ENCODE results near the gene EXOC6B. TPM values are rescaled to one million over a fixed set of nuclear protein-coding genes. Genes with fewer than 3 reads are reported as not detected.

The EXOC6B gene
- total RNA-seq, 4 donors from 2014 or later, result 15.7 to 58.4 (median 37.9) TPM

DNA sequence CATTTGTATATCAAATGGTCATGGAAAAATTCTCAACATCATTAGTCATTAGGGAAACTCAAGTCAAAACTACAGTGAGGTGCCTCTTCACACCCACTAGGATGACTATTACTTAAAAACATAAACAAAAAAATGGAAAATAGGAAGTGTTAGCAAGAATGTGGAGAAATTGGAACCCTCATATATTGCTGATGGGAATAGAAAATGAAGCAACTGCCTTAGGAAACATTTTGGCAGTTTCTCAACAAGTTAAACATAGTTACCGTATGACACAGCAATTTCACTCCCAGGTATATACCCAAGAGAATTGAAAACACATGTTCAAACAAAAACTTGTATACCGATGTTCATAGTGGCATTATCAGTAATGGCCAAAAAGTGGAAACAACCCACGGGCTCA lies 660.0 kb downstream of the EXOC6B start:
- no peaks in the 10 kb centered on the region for H3K36me3 ChIP-seq
- in situ Hi-C loops (cut with MboI; ENCODE audit: low pct_ligation_motif_present in 1 of 4, low pct_unique_long_range_greater_than_20kb in 1 of 4, low sequenced_read_pairs in 3 of 4) (loop anchor here in 2 of 4 donors (25.0 kb wide), 2 partner anchors 422 to 628 kb away; no protein-coding TSS in a partner anchor), intact Hi-C loops (cut with DNase I; ENCODE audit: low total_unique reads) (no loop called here)
- TF ChIP-seq EP300 (IDR thresholded peaks at IDR 0.05; ENCODE audit: low read depth) (no peak), POLR2AphosphoS5 (IDR thresholded peaks at IDR 0.05) (no peak), POLR2A (IDR thresholded peaks at IDR 0.05) (no peak), CTCF (IDR thresholded peaks at IDR 0.05) (no peak)
- no peak for DNase-seq
- no peaks in the 10 kb centered on the region for H3K4me1 ChIP-seq
- H3K27ac ChIP-seq, result no peak overlapping the region
- no peak overlapping the region for H3K4me3 ChIP-seq
- H3K27me3 ChIP-seq, result no peaks in the 10 kb centered on the region
- 76 to 96% methylated on average over 3 of the region's 3 CpGs for WGBS, 2 donors (ENCODE audit: low coverage in 1 of 2)
- H3K9me3 ChIP-seq, result no peaks in the 10 kb centered on the region

GRCh38 chr2:72162574-72162973 lies 663.3 kb downstream of the EXOC6B start:
- no peaks in the 10 kb centered on the region for H3K36me3 ChIP-seq

GRCh38 chr2:72159211-72159993 lies 666.4 kb downstream of the EXOC6B start:
- intact Hi-C loops (cut with DNase I; ENCODE audit: low total_unique reads), result loop anchor here (10.0 kb wide), 1 partner anchor 355 kb away; no protein-coding TSS in a partner anchor
- Histone ChIP-seq H3K27me3 (peaks cover 8% of the 10 kb centered on the region), H3K9me3 (no peaks in the 10 kb centered on the region), H3K27ac (no peak overlapping the region), H3K4me1 (no peaks in the 10 kb centered on the region), H3K36me3 (no peaks in the 10 kb centered on the region), H3K4me3 (no peak overlapping the region)
- in situ Hi-C loops (cut with MboI; ENCODE audit: low pct_ligation_motif_present in 1 of 4, low pct_unique_long_range_greater_than_20kb in 1 of 4, low sequenced_read_pairs in 3 of 4), result loop anchor here (10.0 to 25.0 kb wide), 6 partner anchors 235 to 625 kb away; no protein-coding TSS in a partner anchor
- 91% methylated on average over 12 of the region's 12 CpGs; no CpG with 5 or more reads in 1 of the 2 donors for WGBS, 2 donors (ENCODE audit: low coverage in 1 of 2)
- DNase-seq, result no peak
- TF ChIP-seq CTCF (IDR thresholded peaks at IDR 0.05) (no peak), POLR2AphosphoS5 (IDR thresholded peaks at IDR 0.05) (no peak), EP300 (IDR thresholded peaks at IDR 0.05; ENCODE audit: low read depth) (no peak), POLR2A (IDR thresholded peaks at IDR 0.05) (no peak)

More at GRCh38 chr2:72162574-72162973, 663.3 kb downstream of the EXOC6B start:
- no peak for DNase-seq
- Histone ChIP-seq H3K4me1 (no peaks in the 10 kb centered on the region), H3K9me3 (no peaks in the 10 kb centered on the region), H3K27ac (no peak overlapping the region), H3K4me3 (no peak overlapping the region), H3K27me3 (no peaks in the 10 kb centered on the region)
- intact Hi-C loops (cut with DNase I; ENCODE audit: low total_unique reads), result no loop called here
- in situ Hi-C loops (cut with MboI; ENCODE audit: low pct_ligation_motif_present in 1 of 4, low pct_unique_long_range_greater_than_20kb in 1 of 4, low sequenced_read_pairs in 3 of 4), result loop anchor here in 2 of 4 donors (25.0 kb wide), 2 partner anchors 425 to 625 kb away; no protein-coding TSS in a partner anchor
- 87 to 92% methylated on average over 4 to 5 of the region's 5 CpGs for WGBS, 2 donors (ENCODE audit: low coverage in 1 of 2)
- TF ChIP-seq EP300 (IDR thresholded peaks at IDR 0.05; ENCODE audit: low read depth) (no peak), POLR2AphosphoS5 (IDR thresholded peaks at IDR 0.05) (no peak), CTCF (IDR thresholded peaks at IDR 0.05) (no peak), POLR2A (IDR thresholded peaks at IDR 0.05) (no peak)
